Measurements from ENCODE around the gene TEX2. TPM values are rescaled to one million over a fixed set of nuclear protein-coding genes. Genes with fewer than 3 reads are reported as not detected.
A peak's percentile ranks its signal among the peaks of the same experiment; 100 is the strongest.

TEX2 gene
- total and polyA plus RNA-seq, 2 of the 13 experiments (the other 11 are each of a cell fraction or from before 2014, with no cell fraction given), result 21.4 to 37.7 TPM

DNA sequence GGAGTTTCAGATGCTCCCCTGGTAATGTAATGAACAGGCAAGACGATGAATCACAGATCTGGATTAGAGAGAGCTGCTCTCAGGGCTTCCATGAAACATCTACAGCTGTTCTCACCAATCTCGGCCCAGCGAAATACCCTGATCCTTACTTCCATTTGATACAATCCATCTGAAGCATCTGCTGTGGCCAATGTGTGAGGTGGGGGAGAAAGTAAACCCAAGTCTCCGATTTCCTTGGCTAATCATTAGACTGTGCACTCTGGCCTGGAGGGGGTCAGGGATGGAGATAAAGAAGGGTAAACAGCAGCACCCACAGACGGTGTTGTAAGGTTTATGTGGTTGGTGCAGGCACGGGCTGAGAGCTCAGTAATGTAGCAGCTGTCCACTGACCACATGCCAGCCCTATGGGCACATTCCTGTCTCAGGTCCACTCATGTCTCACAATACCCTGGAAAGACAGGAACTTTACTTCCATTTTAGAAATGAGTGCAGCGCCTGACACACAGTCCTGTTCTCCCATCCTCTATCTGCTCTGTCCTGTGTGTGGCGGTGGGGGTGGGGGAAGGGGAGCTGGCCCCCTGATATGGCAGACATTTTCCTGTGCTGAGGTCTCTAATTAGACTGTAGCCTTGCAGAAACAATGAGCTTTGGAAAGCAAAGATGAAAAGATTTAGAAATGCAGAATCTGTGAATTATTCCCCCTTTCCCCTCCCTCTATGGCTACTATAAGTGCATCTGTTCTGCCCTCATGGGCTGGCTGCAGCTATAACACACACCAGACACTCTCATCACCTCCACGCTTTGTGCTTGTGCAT, 84.8 kb downstream of the TEX2 start (continued):
- TF ChIP-seq, protein P1, sequence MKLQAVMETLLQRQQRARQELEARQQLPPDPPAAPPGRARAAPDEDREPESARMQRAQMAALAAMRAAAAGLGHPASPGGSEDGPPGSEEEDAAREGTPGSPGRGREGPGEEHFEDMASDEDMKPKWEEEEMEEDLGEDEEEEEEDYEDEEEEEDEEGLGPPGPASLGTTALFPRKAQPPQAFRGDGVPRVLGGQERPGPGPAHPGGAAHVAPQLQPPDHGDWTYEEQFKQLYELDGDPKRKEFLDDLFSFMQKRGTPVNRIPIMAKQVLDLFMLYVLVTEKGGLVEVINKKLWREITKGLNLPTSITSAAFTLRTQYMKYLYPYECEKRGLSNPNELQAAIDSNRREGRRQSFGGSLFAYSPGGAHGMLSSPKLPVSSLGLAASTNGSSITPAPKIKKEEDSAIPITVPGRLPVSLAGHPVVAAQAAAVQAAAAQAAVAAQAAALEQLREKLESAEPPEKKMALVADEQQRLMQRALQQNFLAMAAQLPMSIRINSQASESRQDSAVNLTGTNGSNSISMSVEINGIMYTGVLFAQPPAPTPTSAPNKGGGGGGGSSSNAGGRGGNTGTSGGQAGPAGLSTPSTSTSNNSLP (IDR thresholded peaks at IDR 0.05; ENCODE audit: low read depth, low read length), result peak; percentile 82
- TF ChIP-seq PHF20 (CRISPR knock-in tag; IDR thresholded peaks at IDR 0.05), result no peak
- TF ChIP-seq, protein P2, sequence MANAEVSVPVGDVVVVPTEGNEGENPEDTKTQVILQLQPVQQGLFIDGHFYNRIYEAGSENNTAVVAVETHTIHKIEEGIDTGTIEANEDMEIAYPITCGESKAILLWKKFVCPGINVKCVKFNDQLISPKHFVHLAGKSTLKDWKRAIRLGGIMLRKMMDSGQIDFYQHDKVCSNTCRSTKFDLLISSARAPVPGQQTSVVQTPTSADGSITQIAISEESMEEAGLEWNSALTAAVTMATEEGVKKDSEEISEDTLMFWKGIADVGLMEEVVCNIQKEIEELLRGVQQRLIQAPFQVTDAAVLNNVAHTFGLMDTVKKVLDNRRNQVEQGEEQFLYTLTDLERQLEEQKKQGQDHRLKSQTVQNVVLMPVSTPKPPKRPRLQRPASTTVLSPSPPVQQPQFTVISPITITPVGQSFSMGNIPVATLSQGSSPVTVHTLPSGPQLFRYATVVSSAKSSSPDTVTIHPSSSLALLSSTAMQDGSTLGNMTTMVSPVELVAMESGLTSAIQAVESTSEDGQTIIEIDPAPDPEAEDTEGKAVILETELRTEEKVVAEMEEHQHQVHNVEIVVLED (CRISPR knock-in tag; IDR thresholded peaks at IDR 0.05; ENCODE audit: borderline replicate concordance), result peak; percentile 47; the same call in 1 of the 2 replicates
- TF ChIP-seq KLF6 (CRISPR knock-in tag; IDR thresholded peaks at IDR 0.05), result 0 out of 2 replicates have a peak, but pooled peaks have one; percentile 57
- TF ChIP-seq, protein P3, sequence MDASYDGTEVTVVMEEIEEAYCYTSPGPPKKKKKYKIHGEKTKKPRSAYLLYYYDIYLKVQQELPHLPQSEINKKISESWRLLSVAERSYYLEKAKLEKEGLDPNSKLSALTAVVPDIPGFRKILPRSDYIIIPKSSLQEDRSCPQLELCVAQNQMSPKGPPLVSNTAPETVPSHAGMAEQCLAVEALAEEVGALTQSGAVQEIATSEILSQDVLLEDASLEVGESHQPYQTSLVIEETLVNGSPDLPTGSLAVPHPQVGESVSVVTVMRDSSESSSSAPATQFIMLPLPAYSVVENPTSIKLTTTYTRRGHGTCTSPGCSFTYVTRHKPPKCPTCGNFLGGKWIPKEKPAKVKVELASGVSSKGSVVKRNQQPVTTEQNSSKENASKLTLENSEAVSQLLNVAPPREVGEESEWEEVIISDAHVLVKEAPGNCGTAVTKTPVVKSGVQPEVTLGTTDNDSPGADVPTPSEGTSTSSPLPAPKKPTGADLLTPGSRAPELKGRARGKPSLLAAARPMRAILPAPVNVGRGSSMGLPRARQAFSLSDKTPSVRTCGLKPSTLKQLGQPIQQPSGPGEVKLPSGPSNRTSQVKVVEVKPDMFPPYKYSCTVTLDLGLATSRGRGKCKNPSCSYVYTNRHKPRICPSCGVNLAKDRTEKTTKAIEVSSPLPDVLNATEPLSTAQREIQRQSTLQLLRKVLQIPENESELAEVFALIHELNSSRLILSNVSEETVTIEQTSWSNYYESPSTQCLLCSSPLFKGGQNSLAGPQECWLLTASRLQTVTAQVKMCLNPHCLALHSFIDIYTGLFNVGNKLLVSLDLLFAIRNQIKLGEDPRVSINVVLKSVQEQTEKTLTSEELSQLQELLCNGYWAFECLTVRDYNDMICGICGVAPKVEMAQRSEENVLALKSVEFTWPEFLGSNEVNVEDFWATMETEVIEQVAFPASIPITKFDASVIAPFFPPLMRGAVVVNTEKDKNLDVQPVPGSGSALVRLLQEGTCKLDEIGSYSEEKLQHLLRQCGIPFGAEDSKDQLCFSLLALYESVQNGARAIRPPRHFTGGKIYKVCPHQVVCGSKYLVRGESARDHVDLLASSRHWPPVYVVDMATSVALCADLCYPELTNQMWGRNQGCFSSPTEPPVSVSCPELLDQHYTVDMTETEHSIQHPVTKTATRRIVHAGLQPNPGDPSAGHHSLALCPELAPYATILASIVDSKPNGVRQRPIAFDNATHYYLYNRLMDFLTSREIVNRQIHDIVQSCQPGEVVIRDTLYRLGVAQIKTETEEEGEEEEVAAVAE (CRISPR knock-in tag; IDR thresholded peaks at IDR 0.05; ENCODE audit: borderline replicate concordance), result peak; percentile 78; the same call in 1 of the 2 replicates
- peak; percentile 51 for TF ChIP-seq YY1 (IDR thresholded peaks at IDR 0.05; ENCODE audit: insufficient read depth, insufficient replicate concordance, low read depth, low read length)
- TF ChIP-seq PHF21A (CRISPR knock-in tag; IDR thresholded peaks at IDR 0.05), result peak; percentile 89
- TF ChIP-seq, protein P4, sequence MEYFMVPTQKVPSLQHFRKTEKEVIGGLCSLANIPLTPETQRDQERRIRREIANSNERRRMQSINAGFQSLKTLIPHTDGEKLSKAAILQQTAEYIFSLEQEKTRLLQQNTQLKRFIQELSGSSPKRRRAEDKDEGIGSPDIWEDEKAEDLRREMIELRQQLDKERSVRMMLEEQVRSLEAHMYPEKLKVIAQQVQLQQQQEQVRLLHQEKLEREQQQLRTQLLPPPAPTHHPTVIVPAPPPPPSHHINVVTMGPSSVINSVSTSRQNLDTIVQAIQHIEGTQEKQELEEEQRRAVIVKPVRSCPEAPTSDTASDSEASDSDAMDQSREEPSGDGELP (IDR thresholded peaks at IDR 0.05; ENCODE audit: borderline replicate concordance, low read depth), result peak; percentile 89
- TF ChIP-seq SAFB2 (CRISPR knock-in tag; IDR thresholded peaks at IDR 0.05; ENCODE audit: borderline replicate concordance, low read depth), result peak; percentile 82
- TF ChIP-seq, protein P5, sequence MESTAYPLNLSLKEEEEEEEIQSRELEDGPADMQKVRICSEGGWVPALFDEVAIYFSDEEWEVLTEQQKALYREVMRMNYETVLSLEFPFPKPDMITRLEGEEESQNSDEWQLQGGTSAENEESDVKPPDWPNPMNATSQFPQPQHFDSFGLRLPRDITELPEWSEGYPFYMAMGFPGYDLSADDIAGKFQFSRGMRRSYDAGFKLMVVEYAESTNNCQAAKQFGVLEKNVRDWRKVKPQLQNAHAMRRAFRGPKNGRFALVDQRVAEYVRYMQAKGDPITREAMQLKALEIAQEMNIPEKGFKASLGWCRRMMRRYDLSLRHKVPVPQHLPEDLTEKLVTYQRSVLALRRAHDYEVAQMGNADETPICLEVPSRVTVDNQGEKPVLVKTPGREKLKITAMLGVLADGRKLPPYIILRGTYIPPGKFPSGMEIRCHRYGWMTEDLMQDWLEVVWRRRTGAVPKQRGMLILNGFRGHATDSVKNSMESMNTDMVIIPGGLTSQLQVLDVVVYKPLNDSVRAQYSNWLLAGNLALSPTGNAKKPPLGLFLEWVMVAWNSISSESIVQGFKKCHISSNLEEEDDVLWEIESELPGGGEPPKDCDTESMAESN (CRISPR knock-in tag; conservative IDR thresholded peaks at IDR 0.05), result 0 out of 2 replicates have a peak, but pooled peaks have one; percentile 51
- TF ChIP-seq MLLT10 (CRISPR knock-in tag; IDR thresholded peaks at IDR 0.05), result no peak
- TF ChIP-seq RBAK (CRISPR knock-in tag; IDR thresholded peaks at IDR 0.05), result 0 out of 2 replicates have a peak, but pooled peaks have one; percentile 49
- TF ChIP-seq, protein P6, sequence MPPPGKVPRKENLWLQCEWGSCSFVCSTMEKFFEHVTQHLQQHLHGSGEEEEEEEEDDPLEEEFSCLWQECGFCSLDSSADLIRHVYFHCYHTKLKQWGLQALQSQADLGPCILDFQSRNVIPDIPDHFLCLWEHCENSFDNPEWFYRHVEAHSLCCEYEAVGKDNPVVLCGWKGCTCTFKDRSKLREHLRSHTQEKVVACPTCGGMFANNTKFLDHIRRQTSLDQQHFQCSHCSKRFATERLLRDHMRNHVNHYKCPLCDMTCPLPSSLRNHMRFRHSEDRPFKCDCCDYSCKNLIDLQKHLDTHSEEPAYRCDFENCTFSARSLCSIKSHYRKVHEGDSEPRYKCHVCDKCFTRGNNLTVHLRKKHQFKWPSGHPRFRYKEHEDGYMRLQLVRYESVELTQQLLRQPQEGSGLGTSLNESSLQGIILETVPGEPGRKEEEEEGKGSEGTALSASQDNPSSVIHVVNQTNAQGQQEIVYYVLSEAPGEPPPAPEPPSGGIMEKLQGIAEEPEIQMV (CRISPR knock-in tag; IDR thresholded peaks at IDR 0.05; ENCODE audit: low read depth), result no peak
- TF ChIP-seq HOXA5 (CRISPR knock-in tag; IDR thresholded peaks at IDR 0.05), result peak; percentile 67; the same call in 1 of the 2 replicates
- peak; percentile 33; the same call in 1 of the 2 replicates for TF ChIP-seq POGZ (CRISPR knock-in tag; IDR thresholded peaks at IDR 0.05)

All from HepG2 (cell line).